GM12865 (cell line): ENCODE data around the gene ERP29.

Experiments
- DNase-seq: peaks from one replicate; pipeline ENCODE4 v3.0.0; 2010; ENCODE audit warnings: low read depth
- H3K4me3 ChIP-seq: 2 replicates; pipeline ENCODE4 v1.5.1; 2011; ENCODE audit warnings: mild to moderate bottlenecking, low read depth, low read length, control low read depth
- TF ChIP-seq, protein P1 (sequence below): IDR thresholded peaks from 2 replicates; pipeline ENCODE4 v1.5.1; 2011; ENCODE audit warnings: low read length, control low read depth, low read depth, inconsistent platforms; ENCODE audit not compliant: insufficient read depth; ENCODE audit errors: missing control alignments

Gene ERP29

DNA sequence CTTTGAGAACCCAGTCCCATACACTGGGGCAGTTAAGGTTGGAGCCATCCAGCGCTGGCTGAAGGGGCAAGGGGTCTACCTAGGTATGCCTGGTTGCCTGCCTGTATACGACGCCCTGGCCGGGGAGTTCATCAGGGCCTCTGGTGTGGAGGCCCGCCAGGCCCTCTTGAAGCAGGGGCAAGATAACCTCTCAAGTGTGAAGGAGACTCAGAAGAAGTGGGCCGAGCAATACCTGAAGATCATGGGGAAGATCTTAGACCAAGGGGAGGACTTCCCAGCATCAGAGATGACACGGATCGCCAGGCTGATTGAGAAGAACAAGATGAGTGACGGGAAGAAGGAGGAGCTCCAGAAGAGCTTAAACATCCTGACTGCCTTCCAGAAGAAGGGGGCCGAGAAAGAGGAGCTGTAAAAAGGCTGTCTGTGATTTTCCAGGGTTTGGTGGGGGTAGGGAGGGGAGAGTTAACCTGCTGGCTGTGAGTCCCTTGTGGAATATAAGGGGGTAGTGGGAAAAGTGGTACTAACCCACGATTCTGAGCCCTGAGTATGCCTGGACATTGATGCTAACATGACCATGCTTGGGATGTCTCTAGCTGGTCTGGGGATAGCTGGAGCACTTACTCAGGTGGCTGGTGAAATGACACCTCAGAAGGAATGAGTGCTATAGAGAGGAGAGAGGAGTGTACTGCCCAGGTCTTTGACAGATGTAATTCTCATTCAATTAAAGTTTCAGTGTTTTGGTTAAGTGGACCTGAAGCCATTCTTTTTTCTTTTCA is 9.2 kb downstream of the ERP29 start:
- no peak overlapping the region for H3K4me3 ChIP-seq
- no peak for DNase-seq
- TF ChIP-seq, protein P1, sequence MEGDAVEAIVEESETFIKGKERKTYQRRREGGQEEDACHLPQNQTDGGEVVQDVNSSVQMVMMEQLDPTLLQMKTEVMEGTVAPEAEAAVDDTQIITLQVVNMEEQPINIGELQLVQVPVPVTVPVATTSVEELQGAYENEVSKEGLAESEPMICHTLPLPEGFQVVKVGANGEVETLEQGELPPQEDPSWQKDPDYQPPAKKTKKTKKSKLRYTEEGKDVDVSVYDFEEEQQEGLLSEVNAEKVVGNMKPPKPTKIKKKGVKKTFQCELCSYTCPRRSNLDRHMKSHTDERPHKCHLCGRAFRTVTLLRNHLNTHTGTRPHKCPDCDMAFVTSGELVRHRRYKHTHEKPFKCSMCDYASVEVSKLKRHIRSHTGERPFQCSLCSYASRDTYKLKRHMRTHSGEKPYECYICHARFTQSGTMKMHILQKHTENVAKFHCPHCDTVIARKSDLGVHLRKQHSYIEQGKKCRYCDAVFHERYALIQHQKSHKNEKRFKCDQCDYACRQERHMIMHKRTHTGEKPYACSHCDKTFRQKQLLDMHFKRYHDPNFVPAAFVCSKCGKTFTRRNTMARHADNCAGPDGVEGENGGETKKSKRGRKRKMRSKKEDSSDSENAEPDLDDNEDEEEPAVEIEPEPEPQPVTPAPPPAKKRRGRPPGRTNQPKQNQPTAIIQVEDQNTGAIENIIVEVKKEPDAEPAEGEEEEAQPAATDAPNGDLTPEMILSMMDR = no peak

DNA sequence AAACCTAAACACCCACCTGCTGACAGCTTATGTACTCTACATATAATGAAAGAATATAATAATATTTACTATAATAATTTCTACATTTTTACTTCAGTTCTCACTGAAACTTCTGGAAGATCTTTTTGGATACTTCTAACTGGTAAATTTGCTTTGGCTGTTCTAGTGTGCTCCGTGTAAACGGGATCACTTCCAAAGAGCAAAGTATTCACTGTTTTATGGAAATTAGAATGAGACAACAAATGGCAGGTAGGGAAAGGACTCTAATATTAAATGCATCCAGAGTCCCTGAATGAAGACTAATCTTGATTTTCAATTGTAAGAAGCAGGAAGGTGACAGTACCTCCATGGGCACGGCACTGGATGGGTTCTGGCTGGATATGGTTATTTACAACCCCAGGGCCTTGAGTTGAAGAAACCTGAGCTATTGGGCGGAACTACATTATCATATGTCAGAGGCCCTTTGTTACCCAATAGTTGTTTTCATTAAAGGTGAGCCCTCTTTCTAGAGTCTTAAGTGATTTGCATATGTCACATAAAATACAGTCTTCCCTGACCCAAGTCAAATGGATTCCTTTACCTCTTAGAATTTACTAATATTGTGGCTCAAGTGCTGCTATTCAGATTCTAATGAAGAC is 10.7 kb downstream of the ERP29 start:
- DNase-seq = no peak
- H3K4me3 ChIP-seq = no peak overlapping the region
- TF ChIP-seq, protein P1 = no peak

DNA sequence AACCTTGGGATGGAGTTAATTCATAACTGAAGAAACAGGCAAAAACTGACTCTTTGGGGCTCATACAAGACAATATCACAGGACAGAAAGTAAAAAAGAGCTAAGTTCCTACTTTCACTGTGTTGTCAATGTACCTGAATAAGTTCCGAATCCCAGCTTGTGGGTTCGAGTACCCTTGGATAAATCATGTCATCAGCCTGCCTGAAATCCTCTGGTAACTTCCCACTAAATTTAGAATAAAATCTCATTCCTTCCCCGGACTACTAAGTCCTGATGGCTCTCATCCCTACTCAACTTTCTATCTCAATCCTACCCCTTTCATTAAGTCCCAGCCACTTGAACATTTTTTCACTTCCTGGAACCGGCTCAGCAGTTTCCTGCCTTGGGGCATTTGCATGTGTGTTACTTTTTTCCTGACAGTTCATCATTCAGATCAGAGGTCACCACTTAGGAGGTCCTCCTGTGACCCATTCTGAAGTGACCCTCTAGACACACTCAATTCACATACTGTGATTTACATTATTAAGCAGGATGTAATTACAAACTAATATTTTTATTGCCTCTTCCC is 12.7 kb downstream of the ERP29 start:
- no peak overlapping the region for H3K4me3 ChIP-seq
- DNase-seq = peak; percentile 32
- TF ChIP-seq, protein P1 = no peak

DNA sequence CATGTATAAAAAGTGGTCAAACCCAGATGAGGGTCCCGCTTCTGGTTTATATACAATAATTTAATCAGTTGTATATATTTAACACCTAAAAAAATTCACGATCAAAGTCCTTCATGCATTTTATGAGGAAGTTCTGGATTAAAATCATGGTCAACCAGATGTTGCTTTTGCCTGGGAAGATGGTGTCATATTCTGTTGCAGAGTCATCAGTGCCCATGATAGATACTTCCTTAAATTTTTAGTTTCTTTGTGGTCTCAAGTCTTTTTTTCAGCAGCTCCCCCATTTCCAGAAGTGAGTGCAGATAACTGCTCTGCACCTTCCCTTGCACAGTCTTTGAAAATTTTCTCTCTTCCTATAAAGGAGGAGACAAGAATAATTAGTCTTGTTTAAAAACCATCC is 16.1 kb downstream of the ERP29 start:
- TF ChIP-seq, protein P1 = no peak
- DNase-seq = no peak
- no peak overlapping the region for H3K4me3 ChIP-seq

DNA sequence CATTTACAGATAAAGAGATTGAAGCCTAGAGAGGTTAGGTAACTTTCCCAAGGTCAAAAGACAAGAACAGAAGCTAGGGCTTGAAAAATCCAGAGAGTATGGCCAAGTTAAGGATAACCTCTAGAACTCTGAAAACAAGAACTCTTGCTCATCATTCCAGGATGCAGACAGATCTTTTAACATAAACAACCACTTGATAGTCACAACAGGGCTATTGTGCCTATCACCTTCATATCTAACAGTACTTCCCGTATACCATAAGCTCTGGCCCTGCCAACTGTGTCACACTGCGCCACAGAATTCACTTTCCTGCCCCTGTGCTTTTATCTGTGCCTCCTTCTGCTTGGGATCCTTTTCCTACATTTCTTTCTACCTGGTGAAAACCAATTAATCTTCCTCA is 18.2 kb downstream of the ERP29 start:
- H3K4me3 ChIP-seq = no peak overlapping the region
- DNase-seq = no peak
- TF ChIP-seq, protein P1 = no peak

DNA sequence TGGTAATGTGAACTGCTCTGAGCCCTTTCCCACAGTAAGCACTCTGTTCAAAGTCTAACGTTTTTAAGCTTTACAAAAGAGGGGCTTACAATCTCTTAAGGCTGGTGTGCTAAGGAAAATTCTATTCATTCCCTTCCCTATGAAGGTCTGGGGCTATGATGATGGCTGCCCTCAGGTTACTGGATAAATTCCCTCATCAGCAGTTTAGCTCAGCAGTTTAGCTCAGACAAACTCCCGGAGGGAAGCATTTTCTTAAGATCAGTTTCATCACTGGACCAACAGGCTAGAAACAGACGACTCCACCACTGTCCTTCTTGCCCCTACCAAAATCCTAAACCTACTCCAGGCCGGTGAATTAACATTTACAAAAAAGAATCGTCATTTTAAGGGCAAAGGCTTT is 19.1 kb downstream of the ERP29 start:
- TF ChIP-seq, protein P1 = no peak
- H3K4me3 ChIP-seq = no peak overlapping the region
- DNase-seq = no peak
